Lower lobe of right lung (tissue), 2 donors: ENCODE results near the gene RHBDL1. TPM values are rescaled to one million over a fixed set of nuclear protein-coding genes. Genes with fewer than 3 reads are reported as not detected.
A peak's percentile ranks its signal among the peaks of the same experiment; 100 is the strongest.

Source experiments
- ATAC-seq, 2 donors: fragments of 200-7000 bp; cut with Tn5 transposase; one replicate each; pipeline ENCODE4 v1.9.1; 2020 to 2022; ENCODE audit warnings: mild to moderate bottlenecking in 2 of 2, moderate library complexity in 2 of 2
- DNase-seq: peaks from one replicate; pipeline ENCODE4 v3.0.0-alpha.2; 2020
- H3K27ac ChIP-seq: fragments of 200-600 bp; one replicate; pipeline ENCODE4 v1.8.0; 2022
- H3K27me3 ChIP-seq: fragments of 200-600 bp; one replicate; pipeline ENCODE4 v1.8.0; 2022; ENCODE audit warnings: low read depth
- H3K36me3 ChIP-seq: fragments of 200-600 bp; one replicate; pipeline ENCODE4 v1.8.0; 2022; ENCODE audit warnings: mild to moderate bottlenecking
- H3K4me1 ChIP-seq: fragments of 200-600 bp; one replicate; pipeline ENCODE4 v1.8.0; 2022
- H3K4me3 ChIP-seq: fragments of 200-600 bp; one replicate; pipeline ENCODE4 v1.8.0; 2022; ENCODE audit warnings: mild to moderate bottlenecking
- H3K9me3 ChIP-seq: fragments of 200-600 bp; one replicate; pipeline ENCODE4 v1.8.0; 2022
- intact Hi-C: fragments of 100-400 bp; cut with DNase I; formaldehyde crosslinking; loops from one replicate; pipeline ENCODE4 v1.11.0; 2022
- total RNA-seq: library from RNA; stranded (reverse); fragmentation: NEBNext Ultra II Directional; extraction: Animal tissue kit (Norgen Biotek cat#: 25700); gene quantifications from one replicate; pipeline ENCODE4 v1.2.1, GENCODE V29; 2021
- TF ChIP-seq, protein P1 (sequence below): fragments of 200-600 bp; IDR thresholded peaks from one replicate; pipeline ENCODE4 v1.8.0; 2022; ENCODE audit warnings: antibody characterized with exemption, mild to moderate bottlenecking
- donor health status: DM: no; HTN: yes; CAD: no; lungs with severe emphysema.

RHBDL1 gene
- total RNA-seq, 1 donor from 2014 or later, result 2.0 TPM

DNA sequence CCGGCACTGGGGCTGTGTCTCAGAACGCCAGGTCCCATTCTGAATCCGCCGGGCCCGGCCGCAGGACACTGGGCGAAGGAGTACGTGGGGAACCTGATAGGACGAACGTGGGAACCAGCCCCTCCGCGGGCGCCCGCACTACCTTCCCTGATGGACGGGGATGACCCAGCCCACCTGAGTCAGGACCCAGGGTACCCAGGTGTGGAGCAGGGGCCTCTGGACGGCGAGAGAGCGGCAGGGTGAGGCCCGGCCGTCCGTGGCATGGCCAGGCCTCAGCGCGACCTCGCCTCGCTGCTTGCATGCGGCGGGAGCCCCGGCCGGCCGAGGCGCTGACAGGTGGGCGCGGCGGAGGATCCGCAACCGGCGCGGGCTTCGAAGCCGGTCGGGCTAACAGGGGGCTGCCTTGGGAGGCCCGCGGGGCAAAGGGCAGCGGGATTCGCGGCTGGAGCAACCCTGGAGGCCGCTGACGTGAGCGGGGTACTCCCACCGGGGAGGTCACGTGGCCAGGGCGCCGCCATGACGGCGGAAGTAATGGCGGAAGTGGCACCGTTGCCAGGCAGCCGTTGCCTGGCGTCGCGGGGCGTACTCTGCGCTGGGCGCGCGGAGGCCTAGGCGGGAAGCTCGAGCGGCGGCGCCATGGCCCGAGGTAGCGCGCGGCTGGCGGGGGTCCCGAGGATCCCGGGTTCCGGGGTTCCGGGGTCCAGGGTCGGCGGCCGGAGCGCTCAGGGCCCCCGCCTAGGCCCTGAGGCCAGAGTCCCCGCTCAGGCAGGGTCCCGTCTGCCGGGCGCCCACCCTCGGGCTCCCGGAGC lies 26.5 kb upstream of the RHBDL1 start, which contains the start of gene WDR90:
Gene WDR90, plus strand, starts transcription at position 585 of the 809 bp plus-strand sequence. Its CDS starts 52 bp downstream, at position 637.
- ATAC-seq, result peak; percentile 92 to 97
- peaks cover 7% of the 10 kb centered on the region for H3K36me3 ChIP-seq
- H3K27ac ChIP-seq, result peak within 1 kb of the TSS; percentile 92
- H3K27me3 ChIP-seq, result no peaks in the 10 kb centered on the region
- H3K4me1 ChIP-seq, result peaks cover 45% of the 10 kb centered on the region
- no peaks in the 10 kb centered on the region for H3K9me3 ChIP-seq
- TF ChIP-seq, protein P1, sequence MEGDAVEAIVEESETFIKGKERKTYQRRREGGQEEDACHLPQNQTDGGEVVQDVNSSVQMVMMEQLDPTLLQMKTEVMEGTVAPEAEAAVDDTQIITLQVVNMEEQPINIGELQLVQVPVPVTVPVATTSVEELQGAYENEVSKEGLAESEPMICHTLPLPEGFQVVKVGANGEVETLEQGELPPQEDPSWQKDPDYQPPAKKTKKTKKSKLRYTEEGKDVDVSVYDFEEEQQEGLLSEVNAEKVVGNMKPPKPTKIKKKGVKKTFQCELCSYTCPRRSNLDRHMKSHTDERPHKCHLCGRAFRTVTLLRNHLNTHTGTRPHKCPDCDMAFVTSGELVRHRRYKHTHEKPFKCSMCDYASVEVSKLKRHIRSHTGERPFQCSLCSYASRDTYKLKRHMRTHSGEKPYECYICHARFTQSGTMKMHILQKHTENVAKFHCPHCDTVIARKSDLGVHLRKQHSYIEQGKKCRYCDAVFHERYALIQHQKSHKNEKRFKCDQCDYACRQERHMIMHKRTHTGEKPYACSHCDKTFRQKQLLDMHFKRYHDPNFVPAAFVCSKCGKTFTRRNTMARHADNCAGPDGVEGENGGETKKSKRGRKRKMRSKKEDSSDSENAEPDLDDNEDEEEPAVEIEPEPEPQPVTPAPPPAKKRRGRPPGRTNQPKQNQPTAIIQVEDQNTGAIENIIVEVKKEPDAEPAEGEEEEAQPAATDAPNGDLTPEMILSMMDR, result no peak
- DNase-seq, result peak; percentile 97
- peak within 1 kb of the TSS; percentile 79 for H3K4me3 ChIP-seq
- intact Hi-C loops, result no loop called here

DNA sequence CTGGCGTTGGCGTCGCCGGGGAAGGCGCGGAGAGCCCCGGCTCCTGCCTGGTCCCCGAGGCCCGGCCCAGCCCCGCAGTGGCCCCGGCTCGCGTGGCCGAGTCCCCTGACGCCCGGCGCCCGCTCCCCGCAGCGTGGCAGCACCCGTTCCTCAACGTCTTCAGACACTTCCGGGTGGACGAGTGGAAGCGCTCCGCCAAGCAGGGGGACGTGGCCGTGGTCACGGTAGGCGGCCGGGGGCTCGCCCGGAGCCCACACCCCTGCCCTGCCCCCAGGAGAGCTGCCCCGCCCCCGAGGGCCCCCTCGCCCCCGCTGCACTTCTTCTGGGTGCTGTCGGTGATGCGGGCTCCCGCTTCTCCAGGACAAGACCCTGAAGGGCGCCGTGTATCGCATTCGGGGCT lies 25.8 kb upstream of the RHBDL1 start:
- Histone ChIP-seq H3K36me3 (peaks cover 8% of the 10 kb centered on the region), H3K4me3 (peak overlapping the region; percentile 79), H3K4me1 (peaks cover 39% of the 10 kb centered on the region), H3K9me3 (no peaks in the 10 kb centered on the region), H3K27ac (peak overlapping the region; percentile 92), H3K27me3 (no peaks in the 10 kb centered on the region)
- TF ChIP-seq, protein P1, result no peak
- intact Hi-C loops, result no loop called here
- DNase-seq (no peak), ATAC-seq (peak; percentile 0 to 23)

DNA sequence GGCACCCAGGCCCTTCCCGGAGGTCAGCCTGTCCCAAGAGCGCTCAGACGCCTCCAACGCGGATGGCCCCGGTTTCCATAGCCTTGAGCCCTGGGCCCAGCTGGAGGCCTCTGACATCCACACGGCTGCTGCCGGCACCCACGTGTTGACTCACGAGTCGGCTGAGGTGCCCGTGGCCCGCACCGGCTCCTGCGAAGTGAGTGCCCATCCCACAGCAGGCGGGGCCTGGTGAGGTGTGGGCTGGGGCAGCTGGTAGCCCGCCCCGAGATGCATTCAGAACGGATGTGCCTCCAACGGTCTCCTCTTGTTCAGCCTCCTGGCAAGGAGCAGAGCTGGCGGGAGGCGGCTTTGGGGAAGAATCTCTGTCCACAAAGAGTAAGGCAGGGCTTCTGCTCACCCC lies 23.6 kb upstream of the RHBDL1 start:
- H3K9me3 ChIP-seq, result no peaks in the 10 kb centered on the region
- DNase-seq, result no peak

DNA sequence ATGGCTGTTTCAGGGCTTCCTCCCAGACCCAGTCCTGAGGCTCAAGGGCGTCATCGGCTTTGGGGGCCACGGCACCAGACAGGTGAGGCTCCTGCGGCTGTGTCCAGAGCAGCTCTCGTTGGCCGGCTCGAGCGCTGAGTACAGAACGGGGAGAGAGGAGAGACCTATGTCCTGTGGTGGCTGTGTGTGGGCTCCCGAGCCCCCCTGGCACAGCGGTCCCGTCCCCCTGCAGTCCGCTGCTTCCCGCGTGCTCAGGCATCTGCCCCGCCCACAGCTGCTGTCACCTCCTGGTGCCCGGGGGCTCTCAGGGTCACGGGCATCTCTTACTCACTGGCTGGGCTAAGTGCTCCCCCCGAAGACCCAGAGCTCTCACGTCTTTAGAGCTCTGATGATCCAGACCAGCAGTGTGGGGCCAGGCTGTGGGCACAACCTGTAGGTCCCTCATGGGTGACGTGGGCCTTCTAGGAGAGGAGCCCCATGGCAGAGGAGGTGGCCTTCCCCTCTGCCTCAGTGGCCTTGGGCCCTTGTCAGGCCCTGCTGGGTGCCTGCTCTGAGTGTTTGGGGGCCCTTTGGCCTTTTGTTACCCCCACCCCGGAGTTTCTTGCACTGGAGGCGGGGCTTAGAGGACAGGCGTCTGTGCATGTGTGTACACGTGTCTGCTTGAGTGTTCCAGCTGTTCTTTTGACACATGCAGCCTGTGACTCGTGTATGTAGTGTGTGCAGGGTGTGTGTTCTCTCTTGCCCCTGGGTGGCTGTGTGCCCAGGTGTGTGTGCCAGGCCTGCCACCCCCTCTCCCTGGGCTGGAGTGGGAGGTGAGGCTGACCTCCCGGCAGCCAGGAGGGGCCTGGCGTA lies 22.8 kb upstream of the RHBDL1 start:
- Histone ChIP-seq H3K4me1 (peaks cover 20% of the 10 kb centered on the region), H3K27ac (no peak overlapping the region), H3K9me3 (no peaks in the 10 kb centered on the region), H3K27me3 (no peaks in the 10 kb centered on the region), H3K36me3 (peaks cover 15% of the 10 kb centered on the region), H3K4me3 (no peak overlapping the region)
- ATAC-seq, result no peak
- intact Hi-C loops, result no loop called here
- no peak for DNase-seq
- TF ChIP-seq, protein P1, result no peak

More for the DNA sequence above, 23.6 kb upstream of the RHBDL1 start:
- TF ChIP-seq, protein P1, result no peak
- no peak overlapping the region for H3K27ac ChIP-seq
- ATAC-seq, result no peak
- no peak overlapping the region for H3K4me3 ChIP-seq
- H3K4me1 ChIP-seq, result peaks cover 27% of the 10 kb centered on the region
- H3K27me3 ChIP-seq, result no peaks in the 10 kb centered on the region
- intact Hi-C loops, result no loop called here
- peaks cover 15% of the 10 kb centered on the region for H3K36me3 ChIP-seq

DNA sequence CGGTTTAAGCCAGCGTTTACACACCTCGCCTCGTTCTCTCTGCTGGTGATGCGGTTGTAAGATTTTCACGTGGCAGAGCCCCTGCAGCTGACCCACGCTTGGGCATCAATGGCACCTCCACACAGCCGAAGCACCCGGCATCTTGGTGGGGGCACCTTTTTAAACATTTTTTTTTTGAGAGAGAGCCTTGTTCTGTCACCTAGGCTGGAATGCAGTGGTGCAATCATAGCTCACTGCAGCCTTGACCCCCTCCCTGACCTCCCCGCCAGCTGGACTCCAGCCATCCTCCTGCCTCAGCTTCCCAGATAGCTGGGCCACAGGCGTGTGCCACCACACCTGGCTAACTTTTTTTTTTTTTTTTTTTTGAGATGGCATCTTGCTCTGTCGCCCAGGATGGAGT lies 21.4 kb upstream of the RHBDL1 start:
- Histone ChIP-seq H3K9me3 (no peaks in the 10 kb centered on the region), H3K4me3 (no peak overlapping the region), H3K27me3 (no peaks in the 10 kb centered on the region), H3K4me1 (peaks cover 10% of the 10 kb centered on the region), H3K27ac (no peak overlapping the region), H3K36me3 (peaks cover 26% of the 10 kb centered on the region)
- intact Hi-C loops, result no loop called here
- TF ChIP-seq, protein P1, result no peak
- no peak for ATAC-seq
- DNase-seq, result no peak
